ENCODE data around the gene TMTC1.

The TMTC1 gene

GRCh38 chr12:29709054-29709453 lies 74.7 kb downstream of the TMTC1 start:
- Histone ChIP-seq H2AK5ac (ENCODE audit: low read length, severe bottlenecking) (no peak overlapping the region), H3K9me3 (ENCODE audit: control insufficient read depth, low read length) (no peaks in the 10 kb centered on the region), H3K4me3 (ENCODE audit: insufficient read depth in 1 of 2, low read depth in 1 of 2, low read length in 2 of 2) (no peak overlapping the region), H3K9ac (ENCODE audit: low read length) (no peak overlapping the region), H3K4me2 (ENCODE audit: low read length, poor library complexity, severe bottlenecking) (no peak overlapping the region), H3K23ac (ENCODE audit: low read length in 2 of 2) (no peak overlapping the region), H3K36me3 (ENCODE audit: control insufficient read depth in 1 of 2, insufficient read depth in 2 of 2, low read depth in 1 of 2, low read length in 2 of 2) (peaks cover 0 to 11% of the 10 kb centered on the region in 2 experiments), H3K27ac (ENCODE audit: low read length, poor library complexity, severe bottlenecking) (no peak overlapping the region), H3K4ac (ENCODE audit: low read depth in 1 of 2, low read length in 2 of 2) (no peak overlapping the region), H4K91ac (ENCODE audit: low read length) (no peak overlapping the region), H2BK12ac (ENCODE audit: low read length in 2 of 2) (no peak overlapping the region), H2BK5ac (ENCODE audit: low read depth, low read length, poor library complexity, severe bottlenecking) (no peak overlapping the region), H3K18ac (ENCODE audit: low read depth in 1 of 2, low read length in 2 of 2) (no peak overlapping the region), H4K8ac (ENCODE audit: low read length) (no peak overlapping the region), H3K79me1 (replicated peaks; ENCODE audit: low read length, poor library complexity, severe bottlenecking) (no peaks in the 10 kb centered on the region), H2AFZ (ENCODE audit: low read depth, low read length) (no peak overlapping the region), H3K4me1 (ENCODE audit: control insufficient read depth, insufficient read depth, low read depth, low read length) (no peaks in the 10 kb centered on the region), H3K14ac (ENCODE audit: low read length in 2 of 2) (no peak overlapping the region), H2BK120ac (ENCODE audit: low read depth, low read length) (no peak overlapping the region), H3K27me3 (ENCODE audit: control insufficient read depth in 1 of 2, insufficient read depth in 1 of 2, low read length in 2 of 2) (no peaks in the 10 kb centered on the region), H2BK15ac (ENCODE audit: low read depth, poor library complexity, severe bottlenecking) (peak overlapping the region; percentile 3)
- DNase-seq: no peak

- no peak overlapping the region for H3K4ac ChIP-seq (ENCODE audit: low read depth in 1 of 2, low read length in 2 of 2)
- H3K18ac ChIP-seq (ENCODE audit: low read depth in 1 of 2, low read length in 2 of 2): no peak overlapping the region
- no peak overlapping the region for H2BK120ac ChIP-seq (ENCODE audit: low read depth, low read length)
- no peak overlapping the region for H3K23ac ChIP-seq (ENCODE audit: low read length in 2 of 2)
- H3K4me1 ChIP-seq (ENCODE audit: control insufficient read depth, insufficient read depth, low read depth, low read length): no peaks in the 10 kb centered on the region
- H3K27ac ChIP-seq (ENCODE audit: low read length, poor library complexity, severe bottlenecking): no peak overlapping the region
- no peak overlapping the region for H3K4me3 ChIP-seq (ENCODE audit: insufficient read depth in 1 of 2, low read depth in 1 of 2, low read length in 2 of 2)
- H3K14ac ChIP-seq (ENCODE audit: low read length in 2 of 2): no peak overlapping the region
- no peaks in the 10 kb centered on the region for H3K27me3 ChIP-seq (ENCODE audit: control insufficient read depth in 1 of 2, insufficient read depth in 1 of 2, low read length in 2 of 2)
- no peak overlapping the region for H2BK12ac ChIP-seq (ENCODE audit: low read length in 2 of 2)
- no peaks in the 10 kb centered on the region for H3K9me3 ChIP-seq (ENCODE audit: control insufficient read depth, low read length)
- H2AK5ac ChIP-seq (ENCODE audit: low read length, severe bottlenecking): no peak overlapping the region
- H3K9ac ChIP-seq (ENCODE audit: low read length): no peak overlapping the region
- peaks cover 0 to 13% of the 10 kb centered on the region in 2 experiments for H3K36me3 ChIP-seq (ENCODE audit: control insufficient read depth in 1 of 2, insufficient read depth in 2 of 2, low read depth in 1 of 2, low read length in 2 of 2)
- DNase-seq: no peak
- no peak overlapping the region for H3K4me2 ChIP-seq (ENCODE audit: low read length, poor library complexity, severe bottlenecking)
- no peak overlapping the region for H2AFZ ChIP-seq (ENCODE audit: low read depth, low read length)
- H2BK5ac ChIP-seq (ENCODE audit: low read depth, low read length, poor library complexity, severe bottlenecking): no peak overlapping the region
- H2BK15ac ChIP-seq (ENCODE audit: low read depth, poor library complexity, severe bottlenecking): no peak overlapping the region
- no peak overlapping the region for H4K91ac ChIP-seq (ENCODE audit: low read length)
- 97% methylated on average over 2 of the region's 2 CpGs for WGBS
- no peaks in the 10 kb centered on the region for H3K79me1 ChIP-seq (replicated peaks; ENCODE audit: low read length, poor library complexity, severe bottlenecking)
- no peak overlapping the region for H4K8ac ChIP-seq (ENCODE audit: low read length)
These were observed 75.9 kb downstream of the TMTC1 start for GRCh38 chr12:29707846-29708245.

GRCh38 chr12:29706311-29706710 lies 77.4 kb downstream of the TMTC1 start:
- Histone ChIP-seq H3K4me2 (ENCODE audit: low read length, poor library complexity, severe bottlenecking) (no peak overlapping the region), H2BK5ac (ENCODE audit: low read depth, low read length, poor library complexity, severe bottlenecking) (no peak overlapping the region), H3K27me3 (ENCODE audit: control insufficient read depth in 1 of 2, insufficient read depth in 1 of 2, low read length in 2 of 2) (no peaks in the 10 kb centered on the region), H3K27ac (ENCODE audit: low read length, poor library complexity, severe bottlenecking) (no peak overlapping the region), H2BK15ac (ENCODE audit: low read depth, poor library complexity, severe bottlenecking) (no peak overlapping the region), H3K14ac (ENCODE audit: low read length in 2 of 2) (no peak overlapping the region), H4K8ac (ENCODE audit: low read length) (no peak overlapping the region), H3K4ac (ENCODE audit: low read depth in 1 of 2, low read length in 2 of 2) (no peak overlapping the region), H2BK120ac (ENCODE audit: low read depth, low read length) (no peak overlapping the region), H3K36me3 (ENCODE audit: control insufficient read depth in 1 of 2, insufficient read depth in 2 of 2, low read depth in 1 of 2, low read length in 2 of 2) (peaks cover 0 to 13% of the 10 kb centered on the region in 2 experiments), H3K79me1 (replicated peaks; ENCODE audit: low read length, poor library complexity, severe bottlenecking) (no peaks in the 10 kb centered on the region), H3K9me3 (ENCODE audit: control insufficient read depth, low read length) (no peaks in the 10 kb centered on the region), H2AFZ (ENCODE audit: low read depth, low read length) (no peak overlapping the region), H2AK5ac (ENCODE audit: low read length, severe bottlenecking) (no peak overlapping the region), H3K18ac (ENCODE audit: low read depth in 1 of 2, low read length in 2 of 2) (no peak overlapping the region), H4K91ac (ENCODE audit: low read length) (no peak overlapping the region), H3K9ac (ENCODE audit: low read length) (no peak overlapping the region), H3K4me1 (ENCODE audit: control insufficient read depth, insufficient read depth, low read depth, low read length) (no peaks in the 10 kb centered on the region), H2BK12ac (ENCODE audit: low read length in 2 of 2) (no peak overlapping the region), H3K4me3 (ENCODE audit: insufficient read depth in 1 of 2, low read depth in 1 of 2, low read length in 2 of 2) (no peak overlapping the region), H3K23ac (ENCODE audit: low read length in 2 of 2) (no peak overlapping the region)
- DNase-seq: no peak
- WGBS: 62% methylated on average over 2 of the region's 2 CpGs

- H3K18ac ChIP-seq (ENCODE audit: low read depth in 1 of 2, low read length in 2 of 2): no peak overlapping the region
- H3K14ac ChIP-seq (ENCODE audit: low read length in 2 of 2): no peak overlapping the region
- H3K9me3 ChIP-seq (ENCODE audit: control insufficient read depth, low read length): no peaks in the 10 kb centered on the region
- no peak overlapping the region for H3K23ac ChIP-seq (ENCODE audit: low read length in 2 of 2)
- H2BK15ac ChIP-seq (ENCODE audit: low read depth, poor library complexity, severe bottlenecking): no peak overlapping the region
- 95% methylated on average over 2 of the region's 2 CpGs for WGBS
- H3K9ac ChIP-seq (ENCODE audit: low read length): no peak overlapping the region
- H2AK5ac ChIP-seq (ENCODE audit: low read length, severe bottlenecking): no peak overlapping the region
- no peak overlapping the region for H3K27ac ChIP-seq (ENCODE audit: low read length, poor library complexity, severe bottlenecking)
- H3K4me3 ChIP-seq (ENCODE audit: insufficient read depth in 1 of 2, low read depth in 1 of 2, low read length in 2 of 2): no peak overlapping the region
- no peaks in the 10 kb centered on the region for H3K79me1 ChIP-seq (replicated peaks; ENCODE audit: low read length, poor library complexity, severe bottlenecking)
- H3K27me3 ChIP-seq (ENCODE audit: control insufficient read depth in 1 of 2, insufficient read depth in 1 of 2, low read length in 2 of 2): no peaks in the 10 kb centered on the region
- H4K91ac ChIP-seq (ENCODE audit: low read length): no peak overlapping the region
- H3K36me3 ChIP-seq (ENCODE audit: control insufficient read depth in 1 of 2, insufficient read depth in 2 of 2, low read depth in 1 of 2, low read length in 2 of 2): peaks cover 0 to 13% of the 10 kb centered on the region in 2 experiments
- no peak overlapping the region for H2BK120ac ChIP-seq (ENCODE audit: low read depth, low read length)
- H4K8ac ChIP-seq (ENCODE audit: low read length): no peak overlapping the region
- no peak overlapping the region for H2AFZ ChIP-seq (ENCODE audit: low read depth, low read length)
- DNase-seq: no peak
- H3K4me1 ChIP-seq (ENCODE audit: control insufficient read depth, insufficient read depth, low read depth, low read length): peaks cover 1% of the 10 kb centered on the region
- no peak overlapping the region for H3K4me2 ChIP-seq (ENCODE audit: low read length, poor library complexity, severe bottlenecking)
- H2BK5ac ChIP-seq (ENCODE audit: low read depth, low read length, poor library complexity, severe bottlenecking): no peak overlapping the region
- H2BK12ac ChIP-seq (ENCODE audit: low read length in 2 of 2): no peak overlapping the region
- H3K4ac ChIP-seq (ENCODE audit: low read depth in 1 of 2, low read length in 2 of 2): no peak overlapping the region
These were observed 80.2 kb downstream of the TMTC1 start for GRCh38 chr12:29703528-29703927.

Measured in mesenchymal stem cell (in vitro differentiated cells and primary cell).